Stimulated activated CD4-positive, alpha-beta T cell treated with anti-CD3 and anti-CD28 coated beads, Interleukin-4, amount 100 ng/mL, for 24 hours (primary cell): ENCODE data around the gene PRKCE.
A peak's percentile ranks its signal among the peaks of the same experiment; 100 is the strongest.
"Not testable (repeated sequence)": the region's sequence is repeated elsewhere in the genome, so short reads cannot be mapped to it uniquely, and the experiment has no call there.

Experiments
- DNase-seq: peaks from one replicate; pipeline ENCODE4 v3.0.0-alpha.2; 2020

The PRKCE gene

GRCh38 chr2:45896311-45896710, 244.8 kb downstream of the PRKCE start:
- no peak for DNase-seq

DNA sequence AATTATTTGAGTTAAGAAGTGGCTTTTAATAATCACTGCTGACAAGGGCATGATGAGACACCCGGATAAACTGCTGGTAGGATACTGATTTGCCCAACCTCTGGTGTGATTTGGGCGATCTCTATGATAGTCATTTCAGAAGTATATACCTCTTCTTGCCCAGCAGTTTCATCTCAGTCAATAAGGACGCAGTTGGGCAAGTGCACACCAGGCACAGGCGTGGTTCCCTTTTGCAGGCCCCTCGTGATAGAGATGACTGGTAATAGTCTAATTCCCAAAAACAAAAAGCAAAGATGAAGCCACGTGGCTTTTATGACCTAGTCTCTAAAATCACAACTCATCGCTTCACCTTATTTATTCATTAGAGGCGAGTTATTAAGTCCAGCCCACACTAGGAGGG, 246.4 kb downstream of the PRKCE start:
- no peak for DNase-seq

- no peak for DNase-seq
Observed at GRCh38 chr2:45898819-45899218, 247.3 kb downstream of the PRKCE start.

DNA sequence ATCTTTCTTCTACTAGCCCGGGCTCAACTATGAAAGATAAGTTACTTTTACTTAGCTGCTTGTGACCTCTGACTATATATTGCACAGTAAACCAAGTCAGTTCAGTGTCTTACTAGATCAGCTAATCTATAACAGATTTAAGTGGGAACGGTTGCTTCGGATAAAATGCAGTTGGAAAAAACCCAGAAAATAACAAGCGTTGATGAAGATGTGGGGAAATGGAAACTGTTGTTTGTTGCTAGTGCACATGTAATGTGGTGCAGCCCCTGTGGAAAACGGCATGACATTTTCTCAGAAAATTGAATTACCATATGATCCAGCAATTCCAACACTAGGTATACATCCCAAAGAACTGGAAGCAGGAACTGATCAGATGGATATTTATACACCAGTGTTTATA, 248.5 kb downstream of the PRKCE start:
- DNase-seq: no peak

DNA sequence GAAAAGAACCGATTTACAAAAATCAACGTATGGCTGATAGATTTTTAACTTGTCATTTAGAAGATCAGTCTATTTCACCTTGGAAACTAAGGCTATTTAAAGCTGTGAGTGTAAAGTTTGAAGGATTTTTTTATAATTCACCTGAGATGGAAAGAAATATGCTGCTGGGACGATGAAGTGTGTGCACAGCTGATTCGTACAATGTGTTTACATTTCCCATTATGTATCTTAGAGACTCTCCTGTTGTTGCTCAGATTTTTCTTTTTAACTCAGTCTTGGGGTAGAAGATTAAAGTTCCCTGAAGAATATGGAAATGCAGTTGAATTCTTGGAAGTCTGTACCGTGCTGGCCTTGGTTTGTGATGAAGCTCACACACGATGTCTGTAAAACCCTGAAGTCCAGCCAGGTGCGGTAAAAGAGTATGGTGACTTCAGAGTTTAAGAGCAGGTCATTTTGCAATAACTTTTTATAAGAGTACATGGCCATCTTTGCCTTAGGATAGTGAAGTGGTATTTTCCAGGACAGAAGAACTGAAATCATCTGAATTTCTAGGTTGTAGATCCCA, 250.1 kb downstream of the PRKCE start:
- DNase-seq: no peak

DNA sequence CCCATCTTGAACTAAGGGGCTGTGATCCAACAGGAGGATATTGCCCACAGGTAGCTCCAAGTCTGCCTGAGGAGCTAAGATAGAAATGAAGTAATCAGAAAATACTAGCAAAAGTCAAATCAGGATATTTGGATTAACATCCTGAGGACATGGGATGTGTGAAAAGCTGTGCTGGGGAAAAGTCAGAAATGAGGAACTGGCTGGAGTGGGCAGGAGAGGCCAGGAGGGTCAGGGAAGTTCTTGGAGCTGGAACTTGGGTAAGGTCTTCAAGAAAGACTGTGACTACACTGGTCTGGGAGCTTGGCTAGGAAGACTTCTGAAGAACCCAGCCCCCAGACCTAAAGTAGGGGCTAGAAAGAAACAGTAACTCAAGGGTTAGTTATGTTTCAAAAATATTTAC, 250.9 kb downstream of the PRKCE start:
- DNase-seq: no peak

GRCh38 chr2:45902781-45903375, 251.4 kb downstream of the PRKCE start:
- no peak for DNase-seq

- DNase-seq: peak; percentile 22
Observed at GRCh38 chr2:45904267-45904945, 252.9 kb downstream of the PRKCE start.

- DNase-seq: no peak
Observed at GRCh38 chr2:45904946-45905631, 253.6 kb downstream of the PRKCE start.

DNA sequence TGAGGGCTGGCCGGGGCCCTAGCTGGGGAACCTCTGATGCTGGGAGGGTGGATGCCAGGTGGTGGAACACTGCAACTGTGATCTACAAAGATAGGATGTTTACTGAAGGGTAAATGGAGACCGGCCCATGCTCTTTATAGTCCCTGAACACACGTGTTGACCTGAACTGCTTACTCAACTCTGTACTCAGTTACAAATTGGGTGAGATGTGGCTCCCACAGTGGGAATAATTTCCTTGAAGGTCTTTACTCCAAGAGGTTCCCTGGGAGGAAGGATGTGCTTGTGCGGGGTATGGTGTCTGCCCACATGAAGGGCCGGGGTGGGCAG, 254.1 kb downstream of the PRKCE start:
- DNase-seq: no peak

GRCh38 chr2:45907592-45907991, 256.1 kb downstream of the PRKCE start:
- DNase-seq: no peak

DNA sequence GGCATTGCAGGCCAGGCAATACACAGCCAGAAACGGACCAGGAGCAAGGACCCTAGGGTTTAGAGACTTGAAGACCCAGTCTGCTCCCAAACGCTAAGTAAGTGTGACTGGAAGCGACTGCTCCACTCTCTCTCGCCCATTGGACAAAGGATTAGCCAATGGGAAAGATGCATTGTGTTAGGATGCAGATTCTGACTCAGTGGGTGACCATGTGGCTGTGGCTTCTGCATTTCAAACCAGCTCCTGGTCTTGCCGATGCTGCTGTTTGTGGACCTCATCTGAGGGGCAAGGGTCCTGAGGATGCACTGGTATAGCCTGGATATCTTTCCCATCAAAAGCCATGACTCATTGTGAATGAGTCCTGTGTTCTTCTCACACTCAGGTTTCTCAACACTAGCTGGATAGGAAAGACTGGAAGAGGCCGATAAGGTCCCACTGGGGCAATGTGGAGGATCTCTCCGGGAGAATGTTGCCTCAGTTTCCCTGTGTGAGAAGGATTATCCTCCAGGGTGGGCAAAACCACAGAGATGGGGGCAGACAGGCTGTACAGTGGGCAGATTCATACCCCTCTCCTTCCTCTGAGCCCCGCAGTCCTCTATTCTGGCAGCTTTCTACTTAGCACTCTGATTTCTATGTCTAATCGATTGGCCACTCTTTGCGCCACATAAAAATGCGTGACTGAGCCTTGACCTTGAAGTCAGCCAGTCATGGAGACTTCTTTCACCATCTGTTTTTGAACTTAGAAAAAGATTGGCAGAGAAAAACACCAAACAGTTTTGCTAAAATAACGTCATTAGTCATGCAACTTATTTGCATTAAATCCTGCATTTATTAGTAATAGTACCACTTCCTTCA, 257.1 kb downstream of the PRKCE start:
- no peak for DNase-seq

DNA sequence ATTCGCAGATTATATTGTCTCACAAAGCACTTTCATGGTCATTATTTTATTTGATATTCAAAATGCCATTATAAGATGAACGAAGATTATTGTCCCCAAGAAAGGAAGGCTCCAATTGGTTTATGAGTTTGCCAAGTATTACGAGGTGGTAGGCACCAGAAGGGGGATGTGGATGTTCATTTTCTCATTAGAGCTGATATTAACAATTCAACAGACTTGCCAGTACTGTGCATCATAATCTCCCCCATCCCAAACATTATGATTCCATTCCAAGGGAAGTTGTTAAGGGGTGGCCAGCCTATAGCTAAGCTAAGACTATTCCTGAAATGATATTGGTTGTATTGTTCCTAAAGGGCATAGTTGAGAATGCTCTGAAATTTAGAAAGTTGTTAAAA, 257.7 kb downstream of the PRKCE start:
- no peak for DNase-seq

DNA sequence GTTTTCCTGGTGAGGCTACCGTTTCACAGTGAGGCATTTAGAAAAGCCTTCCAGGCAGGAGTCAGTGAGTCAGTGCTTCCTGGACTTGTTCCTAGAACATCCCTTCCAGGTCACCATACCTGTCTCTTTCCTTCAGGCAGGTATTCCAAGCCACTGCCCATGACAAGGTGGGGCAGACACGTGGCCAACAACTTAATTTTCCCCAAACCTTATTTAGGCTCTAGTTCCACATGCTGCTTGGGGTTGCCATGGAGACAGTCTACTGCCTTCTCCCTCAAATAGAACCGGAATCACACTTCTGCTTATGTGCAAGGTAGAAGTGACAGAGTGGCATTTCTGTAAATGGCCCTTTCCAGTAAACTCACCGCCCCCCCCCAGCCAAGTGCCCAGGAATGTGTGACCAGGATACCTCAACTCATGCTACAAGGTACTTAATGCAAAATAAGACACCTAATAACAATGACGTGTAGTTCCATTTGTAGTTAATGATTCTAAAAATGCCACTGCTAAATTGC, 258.3 kb downstream of the PRKCE start:
- DNase-seq: no peak

DNA sequence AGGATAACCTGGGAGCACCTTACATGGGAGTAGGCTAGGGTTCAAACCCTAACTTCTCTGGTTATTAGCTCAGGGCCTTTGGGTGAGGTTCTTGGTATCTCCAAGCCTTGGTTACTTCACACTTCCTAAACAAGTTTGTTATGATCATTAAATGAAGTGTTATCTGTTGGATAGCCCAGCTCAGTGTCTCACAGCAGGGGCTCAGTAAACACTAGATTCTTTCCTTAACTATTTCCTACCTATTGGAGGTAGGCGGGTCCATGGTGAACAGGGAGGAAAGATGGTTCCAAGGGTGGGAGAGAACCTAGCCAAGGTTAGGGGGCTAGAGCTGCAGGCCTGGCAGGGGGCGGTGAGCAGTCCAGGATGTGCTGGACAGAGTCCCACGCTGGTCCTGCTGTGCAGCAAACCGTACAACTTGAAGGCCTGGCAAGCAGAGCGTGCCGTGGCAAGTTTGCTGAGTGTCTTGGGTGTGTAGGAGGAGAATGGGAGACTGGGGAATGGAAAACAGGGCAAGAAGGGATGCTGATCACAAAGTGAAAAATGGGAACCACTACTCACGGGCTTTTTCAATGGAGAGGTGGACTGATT, 259.1 kb downstream of the PRKCE start:
- DNase-seq: no peak

DNA sequence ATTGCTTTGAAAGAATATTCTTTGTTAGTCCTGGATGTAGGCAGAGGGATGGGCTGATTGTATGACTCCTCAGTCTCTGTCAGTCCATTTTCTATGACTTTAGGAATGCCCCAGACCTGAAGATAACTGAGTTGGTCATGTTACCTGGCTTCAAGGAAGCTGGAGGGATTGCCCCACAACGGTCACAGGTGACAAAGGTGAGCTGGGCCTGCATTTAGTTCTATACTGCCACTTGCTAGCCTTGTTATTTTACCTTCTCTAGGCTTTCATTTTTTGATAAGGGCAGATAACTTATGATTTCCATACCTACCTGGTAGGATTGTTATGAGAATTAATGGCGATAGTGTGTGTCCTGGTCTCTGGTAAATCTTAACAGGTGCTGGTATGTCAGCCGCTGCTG, 260.1 kb downstream of the PRKCE start:
- DNase-seq: no peak

- no peak for DNase-seq
Observed at GRCh38 chr2:45912109-45912508, 260.6 kb downstream of the PRKCE start.

DNA sequence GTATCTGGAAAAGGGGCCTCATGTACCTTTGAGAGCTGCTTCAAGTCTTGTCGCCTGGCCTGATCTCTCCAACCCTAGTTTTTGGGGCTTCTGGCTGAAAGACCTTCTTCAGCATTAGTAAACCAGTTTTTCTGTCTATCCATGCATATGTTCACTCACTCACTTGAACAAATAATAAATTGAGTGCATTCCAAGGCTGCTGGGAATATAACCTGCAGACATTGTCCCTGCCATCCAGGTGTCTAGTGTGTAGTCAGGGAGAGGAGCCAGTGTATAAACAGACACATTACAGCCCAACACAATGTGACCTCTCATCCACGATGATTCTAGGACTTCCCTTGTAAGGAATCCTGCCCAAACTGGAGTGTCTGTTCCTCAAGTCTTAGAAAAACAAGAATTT, 262.1 kb downstream of the PRKCE start:
- no peak for DNase-seq

DNA sequence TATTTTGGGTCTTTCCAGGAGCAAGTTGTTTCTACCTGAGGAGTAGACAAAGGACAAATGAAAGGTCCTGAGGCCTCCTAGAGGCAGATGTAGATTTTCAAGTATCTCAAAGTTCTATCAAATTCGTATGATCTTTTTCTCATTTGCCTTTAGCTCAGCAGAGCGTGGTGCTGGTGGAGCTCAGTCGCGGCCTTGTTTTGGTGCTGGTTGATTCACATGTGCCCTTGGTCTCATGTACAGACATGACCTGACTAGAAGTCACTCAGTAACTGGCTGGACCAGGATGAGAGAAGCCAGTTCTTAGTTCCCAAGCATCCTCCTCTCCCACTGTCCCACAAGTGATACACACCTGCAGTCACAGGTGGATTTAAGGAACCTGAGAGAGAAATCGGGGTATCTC, 264.0 kb downstream of the PRKCE start:
- DNase-seq: no peak

GRCh38 chr2:45917561-45918176, 266.2 kb downstream of the PRKCE start:
- DNase-seq: not testable (repeated sequence)

- DNase-seq: no peak
Observed at GRCh38 chr2:45918463-45919159, 267.1 kb downstream of the PRKCE start.
